KBM-7 (cell line): ENCODE data around the gene CHL1.

Experiments used
- DNase-seq: peaks from one replicate; pipeline ENCODE4 v3.0.0-alpha.2; 2015
- in situ Hi-C: fragments of 300-500 bp; cut with MboI; formaldehyde crosslinking; loops from 2 replicates; pipeline ENCODE4 v1.14.3; 2020; ENCODE audit warnings: low sequenced_read_pairs, low pct_unique_long_range_greater_than_20kb, mixed read lengths

Gene CHL1

DNA sequence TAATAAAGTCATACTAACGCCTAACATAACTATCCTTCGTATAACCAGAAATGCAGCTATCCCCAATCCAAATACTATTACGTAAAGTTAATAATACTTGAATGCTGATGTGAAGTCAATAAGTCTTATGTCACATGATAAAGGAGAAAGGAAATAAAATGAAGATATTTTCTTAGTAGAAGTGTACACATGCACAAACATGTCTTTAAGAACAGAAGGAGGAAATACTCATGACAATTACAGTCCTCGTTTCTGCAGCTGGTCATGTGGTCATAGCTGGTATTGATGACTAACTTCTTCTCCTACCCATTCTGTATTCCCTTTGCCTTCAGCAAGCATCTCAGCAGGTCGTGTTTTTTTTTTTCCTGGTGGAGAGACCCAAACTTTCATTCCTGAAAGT is 244.3 kb downstream of the CHL1 start:
- DNase-seq = no peak
- in situ Hi-C loops = no loop called here

DNA sequence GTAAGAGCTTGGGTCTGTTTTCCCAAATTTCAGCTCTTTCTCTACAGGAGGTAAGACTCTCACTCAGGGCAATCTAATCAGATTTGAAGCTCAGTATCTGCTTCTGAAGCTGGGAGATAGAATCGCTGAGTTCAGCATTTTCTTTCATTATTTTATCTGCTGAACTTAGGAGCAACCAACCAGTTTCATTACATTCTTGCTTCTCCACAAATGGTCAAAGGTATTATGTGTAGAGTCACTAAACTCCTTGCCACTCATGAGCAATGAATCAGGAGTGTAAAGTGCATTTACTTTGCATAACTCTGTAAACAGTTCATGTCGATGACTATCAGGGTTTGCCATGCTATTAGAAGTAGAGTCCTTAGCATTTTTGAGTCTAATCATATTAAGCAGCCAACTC is 249.4 kb downstream of the CHL1 start:
- in situ Hi-C loops = no loop called here
- DNase-seq = no peak

DNA sequence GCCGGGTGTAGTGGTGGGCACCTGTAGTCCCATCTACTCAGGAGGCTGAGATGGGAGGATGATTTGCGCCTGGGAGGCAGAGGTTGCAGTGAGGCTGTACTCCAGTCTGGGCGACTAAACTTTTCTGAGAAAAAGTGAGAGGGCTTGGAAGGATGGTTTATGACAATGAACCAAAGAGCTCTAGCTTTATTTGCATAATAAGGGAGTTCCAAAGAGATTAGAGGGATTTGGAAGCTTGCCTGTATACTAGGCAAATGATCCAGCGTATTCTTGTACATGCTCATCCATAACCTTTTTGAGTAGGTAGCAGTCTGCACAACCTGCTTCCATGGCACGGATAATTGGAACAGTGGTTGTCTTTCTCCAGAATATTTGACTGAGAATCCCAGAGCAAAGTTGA is 251.1 kb downstream of the CHL1 start:
- DNase-seq = no peak
- in situ Hi-C loops = no loop called here

DNA sequence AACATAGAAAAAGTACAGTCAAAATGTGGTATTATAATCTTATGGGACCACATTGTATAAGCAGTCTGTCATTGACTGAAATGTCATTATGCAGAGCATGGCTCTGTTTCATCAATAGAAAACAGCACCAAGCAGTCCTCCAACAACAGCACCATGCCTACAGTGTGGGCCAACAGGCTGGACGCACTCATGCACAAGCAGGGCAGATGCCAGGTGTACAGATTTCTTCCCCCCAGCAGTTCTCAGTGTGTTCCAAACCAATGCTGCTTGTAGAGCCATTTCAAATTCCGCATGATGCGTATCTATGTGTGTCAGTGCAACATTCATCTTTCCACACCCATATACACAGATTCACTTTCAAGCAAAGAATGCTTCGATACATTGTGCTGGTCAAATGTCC is 253.1 kb downstream of the CHL1 start:
- DNase-seq = no peak
- in situ Hi-C loops = no loop called here

GRCh38 chr3:452221-452620 is 255.7 kb downstream of the CHL1 start:
- in situ Hi-C loops = no loop called here
- DNase-seq = no peak

DNA sequence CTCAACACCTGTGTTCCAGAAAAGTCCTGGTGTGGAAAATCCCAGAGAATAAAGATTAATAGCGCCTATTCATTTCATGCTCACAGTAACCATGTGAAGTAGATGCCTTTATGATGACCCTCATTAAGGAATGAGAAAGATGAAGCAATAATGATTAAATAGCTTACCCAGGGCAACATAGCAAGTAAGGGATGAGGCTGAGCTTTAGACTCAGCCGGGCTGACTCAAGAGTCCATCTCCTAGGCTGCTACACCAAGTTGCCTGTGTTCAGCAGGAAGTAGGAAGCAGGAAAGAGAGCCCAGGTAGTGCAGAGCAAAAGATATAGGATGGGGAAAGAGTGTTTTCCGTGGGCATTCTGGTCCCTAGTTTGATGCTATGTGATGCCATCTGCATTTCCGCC is 256.5 kb downstream of the CHL1 start:
- in situ Hi-C loops = no loop called here
- no peak for DNase-seq

DNA sequence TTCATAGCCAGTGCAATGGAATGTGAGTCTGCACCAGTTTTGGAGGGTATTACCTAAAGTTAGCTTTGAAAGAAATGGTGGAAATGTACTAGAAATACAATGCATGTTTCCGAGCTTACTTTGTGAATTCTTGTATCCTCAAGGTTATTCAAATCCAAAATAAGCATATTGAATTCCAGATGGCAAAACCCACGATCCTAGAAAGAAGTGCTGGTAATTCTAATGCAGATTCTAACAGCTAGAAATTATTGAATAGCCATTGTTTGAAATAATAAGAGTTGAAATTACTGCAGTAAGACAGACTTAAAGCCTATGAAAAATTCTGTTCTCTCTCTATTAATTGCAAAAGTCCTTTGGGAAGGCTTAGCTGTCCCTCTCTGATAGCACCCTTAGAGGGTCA is 258.4 kb downstream of the CHL1 start:
- DNase-seq = no peak
- in situ Hi-C loops = no loop called here

DNA sequence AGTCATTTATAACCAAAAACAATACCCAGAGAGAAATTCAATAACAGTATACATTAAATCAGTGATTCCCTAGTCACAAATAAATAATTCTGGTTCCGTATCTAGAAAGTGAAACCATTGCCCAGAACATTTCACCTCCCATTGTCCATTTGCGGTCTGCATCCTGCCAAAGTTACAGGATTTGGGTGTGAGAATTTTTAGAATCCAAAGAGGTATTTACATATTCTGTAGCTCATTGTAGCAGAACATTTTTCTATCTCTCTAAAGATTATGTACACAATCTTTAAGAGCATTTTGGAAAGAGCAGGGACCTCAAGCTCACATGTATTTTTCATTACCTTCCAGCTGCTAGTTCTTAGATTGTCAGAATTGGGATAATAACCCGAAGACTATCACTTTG is 261.6 kb downstream of the CHL1 start:
- DNase-seq = no peak
- in situ Hi-C loops = no loop called here

DNA sequence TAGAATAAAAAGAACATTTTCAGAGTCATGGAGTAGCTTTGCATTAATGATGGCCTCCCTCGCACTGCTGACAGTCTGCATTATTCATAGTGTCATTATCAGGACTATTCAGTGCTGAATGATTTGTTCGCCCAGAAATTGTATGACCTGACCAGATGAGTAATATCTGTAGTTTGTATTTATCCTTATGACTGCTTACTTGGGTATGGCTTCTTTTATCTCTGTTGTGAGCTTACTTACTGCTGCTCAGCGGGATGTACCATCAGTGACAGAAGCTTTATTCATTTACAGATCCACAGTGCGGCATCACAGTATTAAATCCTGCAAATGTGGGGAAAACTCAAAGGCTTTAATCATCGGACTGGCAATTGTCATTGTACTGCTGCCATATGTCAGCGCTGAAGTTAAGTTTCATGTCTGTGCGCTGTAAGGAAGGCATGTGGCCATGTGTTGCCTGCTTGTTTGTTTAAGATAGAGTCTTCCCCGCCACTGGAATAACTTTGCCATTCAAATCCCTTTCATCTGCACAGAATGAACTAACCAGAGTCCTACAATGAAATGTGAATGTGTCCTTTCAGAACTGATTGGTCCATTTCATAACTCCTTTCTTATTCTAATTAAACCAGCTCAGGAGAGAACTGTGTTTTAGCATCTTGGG is 262.2 kb downstream of the CHL1 start:
- in situ Hi-C loops = no loop called here
- no peak for DNase-seq
